ENCODE data around the gene GPSM1.
"Not testable (repeated sequence)": the region's sequence is repeated elsewhere in the genome, so short reads cannot be mapped to it uniquely, and the experiment has no call there.

Gene GPSM1

DNA sequence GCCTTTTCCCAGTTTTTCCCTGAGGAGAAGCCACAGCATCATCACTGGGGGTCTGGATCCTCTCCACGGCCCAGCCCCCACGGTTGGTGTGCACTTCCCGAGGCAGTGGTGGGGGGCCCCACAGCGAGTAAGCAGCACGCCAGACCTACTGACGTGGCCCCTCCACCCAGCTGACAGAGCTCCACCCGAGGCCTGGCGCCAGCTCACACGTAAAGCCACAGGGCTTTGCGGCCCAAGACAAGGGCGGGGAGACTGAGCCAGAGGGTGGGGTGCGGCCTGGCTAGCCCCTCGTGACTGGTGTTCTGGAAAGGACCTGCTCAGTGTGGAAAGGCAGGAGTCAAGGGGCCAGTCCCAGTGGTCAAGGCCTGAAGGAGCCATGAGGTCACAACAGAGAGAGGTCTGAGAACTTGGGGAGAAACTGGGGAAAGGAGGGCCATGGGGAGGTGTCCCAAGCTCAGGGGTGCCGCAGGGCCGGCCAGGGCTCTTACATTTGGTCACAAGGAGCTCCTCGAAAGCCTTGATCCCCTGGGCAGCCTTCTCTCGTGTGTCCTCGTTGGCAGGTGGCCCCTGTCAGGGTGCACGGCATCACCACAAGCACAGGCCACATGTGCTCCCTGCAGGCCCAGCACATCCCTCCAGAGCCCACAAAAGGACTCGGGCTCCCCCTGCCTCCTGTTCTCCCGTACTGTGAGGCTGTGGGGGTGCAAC is 67.1 kb downstream of the GPSM1 start:
- DNase-seq (ENCODE audit: low read depth, low spot score): no peak

DNA sequence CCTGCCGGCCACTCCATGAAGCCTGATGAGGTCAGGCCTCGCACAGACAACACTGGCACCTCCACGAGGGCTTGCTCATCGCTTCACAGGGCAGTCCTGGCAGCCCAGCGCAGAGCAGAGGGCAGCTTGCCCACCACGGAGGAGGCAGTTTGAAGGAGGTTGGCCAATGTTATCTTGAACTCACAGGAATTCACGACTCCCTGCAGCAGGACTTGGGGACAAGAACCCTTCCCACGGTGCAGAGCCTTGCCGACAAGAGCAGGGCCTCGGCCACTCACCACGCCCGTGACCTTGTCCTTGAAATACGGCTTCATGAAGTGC is 67.6 kb downstream of the GPSM1 start:
- DNase-seq (ENCODE audit: low read depth, low spot score): no peak

DNA sequence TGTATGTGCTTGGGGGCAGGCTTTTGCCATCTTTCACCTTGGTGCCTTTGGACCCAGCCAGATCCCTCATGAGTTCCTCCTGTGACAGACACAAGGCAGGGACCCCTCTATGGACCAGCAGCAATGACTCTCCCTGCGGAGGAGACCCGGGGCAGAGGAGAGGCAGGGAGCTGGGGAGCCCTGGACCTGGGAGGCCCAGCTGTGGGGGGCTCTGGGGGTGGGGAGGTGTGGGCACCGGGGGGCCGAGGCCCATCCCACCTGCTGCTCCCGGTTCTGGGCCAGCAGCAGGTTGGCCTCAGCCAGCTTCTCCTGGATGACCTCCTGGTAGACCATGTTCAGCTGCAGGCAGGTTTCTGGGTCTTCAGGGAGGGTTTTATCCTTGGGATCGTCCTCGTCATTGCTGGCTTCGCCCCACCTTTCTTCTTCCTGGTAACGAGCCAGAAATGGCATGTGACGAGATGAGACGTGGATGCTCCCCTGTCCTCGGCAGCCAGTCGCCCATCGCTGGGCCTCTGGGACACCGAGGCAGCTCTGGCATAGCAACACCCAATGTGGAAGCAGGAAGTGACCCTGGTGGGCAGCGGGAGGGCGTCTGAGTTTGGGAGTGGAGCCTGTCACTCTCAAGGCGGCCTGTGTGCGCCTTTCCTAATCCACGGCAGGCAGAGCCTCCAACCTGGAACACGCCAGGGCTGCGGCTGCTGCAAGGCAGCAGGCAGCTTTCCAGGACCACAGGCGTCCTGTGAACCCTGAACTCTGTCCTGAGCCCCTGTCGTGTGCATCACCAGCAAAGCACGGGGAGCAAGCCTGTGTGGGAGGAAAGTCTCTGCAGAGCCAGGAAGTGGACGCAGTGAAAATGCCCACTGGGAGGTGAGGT is 68.2 kb downstream of the GPSM1 start:
- no peak for DNase-seq (ENCODE audit: low read depth, low spot score)

DNA sequence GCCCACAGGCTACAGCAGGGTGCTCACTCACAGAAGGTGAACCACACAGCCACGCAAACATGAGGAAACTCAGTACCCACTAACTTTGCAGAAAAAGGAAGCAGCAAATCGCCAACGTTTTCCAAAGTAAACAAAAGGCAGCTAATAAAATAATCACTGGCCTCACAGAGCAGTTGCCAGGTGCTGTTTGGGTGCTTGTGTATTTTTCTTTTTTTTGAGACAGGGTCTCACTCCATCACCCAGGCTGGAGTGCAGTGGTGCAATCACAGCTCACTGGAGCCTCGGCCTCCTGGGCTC is 68.8 kb downstream of the GPSM1 start:
- DNase-seq (ENCODE audit: low read depth, low spot score): no peak

DNA sequence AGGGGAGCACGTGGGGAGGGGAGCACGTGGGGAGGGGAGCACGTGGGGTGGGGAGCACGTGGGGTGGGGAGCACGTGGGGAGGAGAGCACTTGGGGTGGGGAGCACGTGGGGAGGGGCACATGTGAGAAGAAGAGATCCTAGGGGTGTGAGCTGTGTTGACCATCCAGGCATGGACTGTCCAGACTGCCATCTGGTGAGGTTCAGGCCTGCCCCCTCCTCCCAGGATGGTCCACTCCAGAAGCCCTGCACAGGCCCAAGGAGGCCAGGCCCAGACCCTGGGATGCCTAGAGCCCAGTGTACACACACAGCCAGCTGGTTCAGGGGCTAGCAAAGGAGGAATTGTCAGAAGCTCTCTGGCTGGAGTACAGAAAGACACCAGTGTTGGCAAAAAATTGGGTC is 70.3 kb downstream of the GPSM1 start:
- no peak for DNase-seq (ENCODE audit: low read depth, low spot score)

DNA sequence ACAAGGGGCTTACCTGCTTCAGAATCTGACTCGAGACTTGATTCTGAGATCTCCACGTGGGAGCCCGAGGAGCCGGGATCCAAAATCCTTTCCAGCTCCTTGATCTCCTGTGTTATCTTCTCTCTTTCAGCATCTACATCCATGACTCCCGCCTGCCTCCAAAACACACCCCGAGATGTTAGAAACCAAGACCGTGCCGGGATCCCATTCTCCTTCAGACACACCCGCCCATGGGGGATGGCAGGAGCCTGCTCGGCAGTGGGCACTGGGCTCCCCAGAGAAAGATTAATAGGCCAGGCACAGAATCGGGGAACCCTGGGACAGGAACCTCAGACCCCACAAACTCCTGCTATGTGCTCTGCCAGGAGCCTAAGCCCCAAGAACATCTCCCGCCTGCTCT is 70.9 kb downstream of the GPSM1 start:
- no peak for DNase-seq (ENCODE audit: low read depth, low spot score)

DNA sequence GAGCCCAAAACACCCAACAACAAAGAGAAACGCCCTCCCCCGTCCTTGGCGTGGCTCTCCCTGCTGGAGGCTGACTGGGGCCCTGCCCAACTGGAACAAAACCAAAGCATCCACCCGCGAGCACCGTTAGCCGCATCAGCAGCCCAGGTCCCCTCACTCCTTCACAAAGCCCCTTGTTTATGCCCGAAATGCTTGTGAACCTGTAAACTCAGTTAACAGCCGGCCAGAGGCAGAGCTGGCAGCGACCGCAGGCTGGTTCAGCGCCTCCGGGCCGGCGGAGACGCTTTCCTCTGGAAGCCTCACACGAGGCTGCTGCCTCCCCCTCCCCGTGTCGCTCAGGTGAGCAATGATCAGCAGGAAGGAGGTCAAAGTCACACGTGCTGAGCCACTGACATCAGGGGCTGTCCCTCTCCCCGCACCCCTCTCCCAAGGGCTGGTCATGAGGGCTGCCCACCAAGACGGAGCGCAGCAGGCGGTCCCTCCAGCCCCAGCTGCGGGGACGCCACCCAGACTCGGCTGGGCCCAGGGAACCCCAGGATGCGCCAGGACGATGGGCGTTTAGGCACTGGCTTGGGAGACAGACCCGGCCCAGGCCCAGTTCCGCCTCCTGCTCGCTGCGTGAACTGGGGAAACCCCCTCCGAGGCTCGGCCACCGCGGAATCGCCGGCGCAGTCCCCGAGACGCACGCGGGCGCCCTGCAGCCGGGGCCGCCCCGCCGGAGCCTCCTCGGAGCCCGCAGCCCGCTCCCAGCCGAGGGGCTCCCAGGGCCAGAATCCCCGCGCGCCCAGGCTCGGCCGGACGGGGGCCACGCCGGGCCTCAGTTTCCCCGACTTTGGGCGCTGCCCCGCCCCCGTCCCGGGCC is 72.1 kb downstream of the GPSM1 start:
- DNase-seq (ENCODE audit: low read depth, low spot score): peak; percentile 52

DNA sequence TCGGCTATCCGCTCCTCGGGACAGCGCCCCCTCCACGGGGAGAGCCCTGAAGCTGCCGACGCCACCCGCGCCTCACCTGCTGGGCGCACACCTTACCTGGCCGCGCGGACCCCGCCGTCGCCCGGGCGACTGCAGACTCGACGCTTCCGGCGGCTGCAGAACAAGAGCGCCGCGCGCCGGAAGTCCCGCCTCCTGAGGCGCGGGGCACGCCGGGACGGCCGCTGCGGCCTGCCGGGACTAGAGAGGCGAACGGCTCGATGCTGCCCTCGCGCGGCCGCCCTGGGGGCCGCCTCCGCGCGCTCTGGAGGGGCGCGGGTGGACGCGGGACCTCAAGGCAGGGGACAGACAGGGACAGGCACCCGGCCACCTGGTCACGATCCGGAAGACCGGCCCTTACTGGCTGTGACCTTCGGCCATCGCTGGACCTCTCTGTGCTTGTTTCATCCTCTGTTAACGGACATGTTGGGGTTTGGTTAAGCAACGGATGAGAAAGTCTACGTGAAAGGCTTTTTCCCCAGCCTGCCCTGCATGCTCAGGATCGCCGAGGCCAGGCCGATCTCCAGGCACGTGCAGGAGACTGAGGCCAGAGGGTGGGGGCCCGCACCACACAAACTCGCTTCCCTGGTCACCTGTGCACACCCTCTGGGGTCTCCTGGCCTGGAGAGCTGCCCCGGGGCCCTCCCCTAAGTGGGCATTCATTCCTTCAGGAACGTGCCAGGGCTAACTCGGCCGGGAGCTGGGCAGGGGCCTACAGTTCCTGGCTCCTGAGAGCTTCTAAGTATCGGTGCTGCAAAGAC is 72.9 kb downstream of the GPSM1 start, which contains the start of gene SNAPC4:
SNAPC4 (minus strand) TSS at position 133 of the 797 bp plus-strand sequence. CDS start 1,742 bp downstream, outside the sequence.
- DNase-seq (ENCODE audit: low read depth, low spot score): peak; percentile 97

DNA sequence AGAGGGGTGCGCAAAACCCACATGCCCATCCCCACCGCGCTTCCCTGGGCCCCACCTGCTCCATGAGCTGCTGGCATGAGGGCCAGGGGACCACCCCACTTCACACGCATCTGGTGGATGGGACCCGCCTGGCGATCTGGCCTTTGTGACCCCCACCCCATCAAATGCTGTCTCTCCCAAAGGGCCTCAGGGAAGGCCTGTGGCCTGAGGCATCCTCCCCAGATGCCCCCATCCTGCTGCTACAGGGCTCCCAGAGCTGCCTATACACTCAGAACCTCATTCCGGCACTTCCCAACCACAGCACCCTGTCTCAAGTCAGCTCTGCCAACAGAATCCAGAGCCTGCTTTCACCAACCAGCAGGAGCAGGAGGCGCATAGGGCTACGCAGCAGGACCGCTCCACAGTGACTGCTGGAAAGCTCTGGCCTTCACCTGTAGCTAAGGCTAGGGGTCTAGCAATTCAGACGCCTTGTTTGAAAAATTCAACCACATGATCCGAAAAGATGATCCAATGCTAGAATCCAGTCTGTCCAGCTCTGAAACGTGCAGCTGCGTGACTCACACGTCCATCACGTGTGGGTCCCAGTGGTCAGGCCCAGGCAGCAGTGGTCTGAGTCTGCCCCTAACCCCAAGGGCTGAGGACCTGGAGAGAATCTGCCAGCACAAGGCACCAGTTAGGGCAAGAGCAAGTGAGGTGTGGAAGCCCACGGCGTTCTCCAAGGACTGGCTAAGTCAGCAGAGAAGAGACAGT is 74.0 kb downstream of the GPSM1 start:
- DNase-seq (ENCODE audit: low read depth, low spot score): no peak

DNA sequence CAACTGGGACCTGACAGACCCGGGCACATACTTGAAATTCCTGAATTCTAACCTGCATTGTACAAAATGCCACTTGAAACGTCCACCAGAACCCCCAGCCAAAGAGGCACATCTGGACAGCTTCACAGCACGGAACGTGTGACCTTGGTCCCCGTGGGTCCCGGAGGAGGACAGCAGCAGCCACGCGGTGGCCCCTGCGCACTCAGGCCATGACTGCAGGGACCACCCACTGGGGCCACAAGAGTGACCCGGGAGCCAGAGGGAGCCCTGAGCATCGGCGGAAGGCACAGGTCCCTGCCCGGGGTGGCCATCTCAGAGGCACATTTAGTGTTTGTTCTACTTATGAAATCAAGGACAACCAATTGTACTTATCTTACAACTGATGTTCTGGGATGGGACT is 74.7 kb downstream of the GPSM1 start:
- no peak for DNase-seq (ENCODE audit: low read depth, low spot score)

DNA sequence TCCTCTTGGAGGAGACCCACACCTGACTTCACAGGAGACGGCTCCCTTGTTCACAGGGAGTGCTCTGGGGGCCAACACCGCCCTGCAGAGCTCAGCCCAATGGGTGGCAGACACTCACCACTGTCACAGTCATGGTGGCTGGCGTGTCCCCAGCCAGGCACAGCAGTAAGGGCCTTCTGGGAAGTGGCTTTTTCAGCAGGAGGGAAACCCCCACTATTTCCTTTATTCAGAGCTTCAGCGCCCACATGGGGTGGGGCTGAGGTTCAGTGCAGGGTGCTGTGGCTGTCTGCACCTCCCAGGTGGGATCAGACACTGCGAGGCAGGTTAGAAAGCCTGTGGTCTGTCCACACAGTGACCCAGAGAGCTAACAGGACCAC is 76.2 kb downstream of the GPSM1 start:
- DNase-seq (ENCODE audit: low read depth, low spot score): no peak

DNA sequence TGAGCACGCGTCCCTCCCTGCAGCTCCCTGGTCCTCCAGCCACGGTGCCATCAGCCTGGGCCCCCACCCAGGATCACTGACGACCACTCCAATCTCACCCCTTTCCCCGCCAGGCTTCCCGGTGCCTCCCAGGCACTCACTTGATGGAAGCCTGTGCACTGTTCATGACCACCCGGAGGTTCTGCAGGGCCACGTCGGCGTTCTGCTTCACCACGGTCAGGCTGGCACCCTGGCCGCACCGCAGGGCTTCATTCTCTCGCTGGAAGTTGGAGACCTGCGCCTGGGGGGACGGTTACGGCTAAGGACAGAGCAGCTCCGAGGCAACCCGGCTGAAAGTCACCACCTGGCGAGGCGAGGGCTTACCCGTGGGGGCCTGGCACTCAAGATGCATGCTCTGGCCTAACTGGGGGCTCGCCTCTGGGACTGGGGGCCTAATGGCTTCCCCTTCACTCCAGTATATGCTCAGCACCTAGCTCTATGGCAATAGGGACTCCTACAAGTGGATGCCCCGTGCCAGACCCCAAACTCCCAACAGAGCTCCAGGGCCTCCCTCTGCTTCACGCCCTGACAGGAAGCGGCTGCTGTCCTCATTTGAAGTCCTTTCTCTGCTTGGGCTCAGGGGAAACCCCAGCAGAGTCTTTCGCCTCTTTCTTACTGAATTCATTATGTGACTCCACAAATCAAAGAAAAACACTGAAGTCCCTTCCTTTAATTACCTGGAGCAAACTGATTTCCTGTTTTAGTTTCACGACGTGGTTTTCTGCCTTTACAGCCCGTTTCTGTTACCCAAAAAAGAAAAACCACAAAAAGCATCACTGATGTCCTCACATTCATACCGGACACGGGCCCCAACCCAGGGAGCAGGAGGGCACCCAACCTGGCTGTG is 76.8 kb downstream of the GPSM1 start:
- no peak for DNase-seq (ENCODE audit: low read depth, low spot score)

DNA sequence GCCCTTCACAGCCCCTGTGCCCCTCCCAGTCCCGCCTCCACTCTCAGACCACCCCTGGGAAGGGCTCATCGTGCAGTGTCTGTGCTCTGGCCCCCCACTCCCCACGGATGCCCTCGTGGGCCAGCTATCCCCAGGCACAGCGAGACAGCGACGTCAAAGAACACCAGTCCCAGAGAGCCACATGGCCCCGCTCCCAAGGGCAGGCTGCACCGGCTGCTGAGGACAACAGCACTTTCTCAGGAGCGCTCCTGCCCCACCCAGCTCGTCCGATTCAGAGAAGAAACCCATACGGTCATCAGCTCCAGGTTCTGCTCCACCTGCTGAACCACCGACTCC is 77.4 kb downstream of the GPSM1 start:
- DNase-seq (ENCODE audit: low read depth, low spot score): no peak

DNA sequence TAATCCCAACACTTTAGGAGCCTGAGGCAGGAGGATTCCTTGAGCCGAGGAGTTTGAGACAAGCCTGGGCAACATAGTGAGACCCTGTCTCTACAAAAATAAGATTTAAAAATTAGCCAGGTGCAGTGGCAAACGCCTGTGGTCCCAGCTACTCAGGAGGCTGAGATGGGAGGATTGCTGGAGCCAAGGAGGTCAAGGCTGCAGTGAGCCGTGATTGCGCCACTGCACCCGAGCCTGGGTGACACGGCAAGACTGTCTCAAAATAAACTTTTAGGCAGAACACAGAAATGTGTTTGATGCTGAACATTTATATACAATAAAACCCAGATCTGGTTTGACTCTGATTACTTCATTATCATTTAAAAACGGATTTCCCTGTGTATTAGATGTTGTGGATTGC is 78.1 kb downstream of the GPSM1 start:
- no peak for DNase-seq (ENCODE audit: low read depth, low spot score)

DNA sequence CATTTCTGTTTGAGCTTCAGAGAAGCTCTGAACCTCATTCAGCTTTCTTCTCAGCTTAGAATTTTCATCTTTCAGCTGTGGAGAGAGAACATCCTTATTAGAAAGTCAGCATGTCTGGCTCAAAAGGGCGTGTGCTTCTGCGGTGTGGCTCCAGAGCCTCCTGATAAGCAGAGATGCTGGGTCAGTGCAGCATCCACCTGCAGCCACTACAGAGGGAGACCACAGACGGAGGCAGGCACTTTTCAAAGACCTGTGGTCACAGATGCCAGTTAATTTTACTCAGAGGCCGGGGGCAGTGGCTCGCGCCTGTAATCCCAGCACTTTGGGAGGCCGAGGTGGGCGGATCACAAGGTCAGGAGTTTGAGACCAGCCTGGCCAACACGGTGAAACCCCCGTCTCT is 78.6 kb downstream of the GPSM1 start:
- DNase-seq (ENCODE audit: low read depth, low spot score): not testable (repeated sequence)

DNA sequence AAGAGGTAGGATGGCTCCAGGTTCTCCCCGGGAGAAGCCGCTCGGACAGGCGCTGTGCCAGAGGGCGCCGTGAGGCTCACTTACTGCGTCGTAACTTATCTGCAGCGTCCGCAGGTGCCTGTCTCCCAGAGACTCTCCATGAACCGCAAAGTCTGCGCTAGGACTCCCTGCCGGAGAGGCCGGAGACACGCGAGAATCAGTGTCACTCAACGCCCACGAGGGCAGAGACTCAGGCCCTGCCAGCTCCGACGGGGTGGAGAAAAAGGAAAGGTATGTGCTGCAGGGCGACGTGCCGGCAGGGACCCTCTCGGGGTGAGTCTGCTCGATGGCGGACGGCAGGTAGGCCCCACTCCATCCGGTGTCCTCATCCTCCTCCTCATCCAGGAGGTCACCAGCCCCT is 79.7 kb downstream of the GPSM1 start:
- DNase-seq (ENCODE audit: low read depth, low spot score): not testable (repeated sequence)

DNA sequence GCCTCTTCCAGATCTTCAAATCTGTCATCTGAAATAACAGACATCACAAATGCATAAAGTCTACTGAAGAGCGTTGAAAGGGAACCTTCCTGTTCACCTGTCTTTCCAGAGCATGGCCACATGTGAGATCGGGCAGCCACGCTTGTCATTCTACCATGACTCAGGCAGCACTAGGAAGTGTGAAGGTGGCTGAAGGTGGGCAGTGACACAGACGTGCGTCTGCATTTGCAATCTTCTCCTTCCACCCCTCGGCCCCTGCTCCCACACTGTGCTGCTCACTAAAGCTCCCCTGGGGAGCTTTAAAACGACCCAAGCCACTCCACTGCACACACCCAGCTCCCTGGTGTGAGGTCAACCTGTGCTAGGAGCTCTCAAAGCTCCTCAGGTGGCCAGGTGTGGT is 80.6 kb downstream of the GPSM1 start:
- DNase-seq (ENCODE audit: low read depth, low spot score): no peak
